Measurements from ENCODE around the gene SNRNP35. TPM values are rescaled to one million over a fixed set of nuclear protein-coding genes. Genes with fewer than 3 reads are reported as not detected.
A peak's percentile ranks its signal among the peaks of the same experiment; 100 is the strongest.

SNRNP35 gene
- total and polyA plus RNA-seq, 9 of the 15 experiments (the other 6 are each of a cell fraction or from before 2014, with no cell fraction given): 17.7 to 41.0 (median 25.5) TPM

- 0 out of 2 replicates have a peak, but pooled peaks have one; percentile 36 for TF ChIP-seq ZNF444 (CRISPR knock-in tag; IDR thresholded peaks at IDR 0.05)
- peak; percentile 7 for TF ChIP-seq NFYB (IDR thresholded peaks at IDR 0.05; ENCODE audit: extremely low read depth, insufficient read length)
- no peak for TF ChIP-seq IFI16 (CRISPR knock-in tag; IDR thresholded peaks at IDR 0.05)
- TF ChIP-seq RB1 (IDR thresholded peaks at IDR 0.05; ENCODE audit: low read depth): peak; percentile 78
- TF ChIP-seq NCOA4 (IDR thresholded peaks at IDR 0.05; ENCODE audit: partially characterized antibody): no peak
- no peak for TF ChIP-seq CREB3 (tag; conservative IDR thresholded peaks at IDR 0.05; ENCODE audit: low read depth)
- TF ChIP-seq CHAMP1 (IDR thresholded peaks at IDR 0.05): no peak
- TF ChIP-seq ZBTB1 (CRISPR knock-in tag; IDR thresholded peaks at IDR 0.05; ENCODE audit: borderline replicate concordance, low read depth): peak; percentile 22; the same call in 1 of the 2 replicates
- TF ChIP-seq HLTF (IDR thresholded peaks at IDR 0.05): no peak
- peak; percentile 89 for TF ChIP-seq RBFOX2 (IDR thresholded peaks at IDR 0.05; ENCODE audit: low read depth, low read length)
- no peak for TF ChIP-seq TSHZ1 (CRISPR knock-in tag; IDR thresholded peaks at IDR 0.05)
- no peak for TF ChIP-seq ADNP (tag; IDR thresholded peaks at IDR 0.05)
- peak in 2 of 3 experiments; percentile 42 to 85; a peak in 3 of 6 replicates for TF ChIP-seq ZBTB11 (CRISPR knock-in tag; IDR thresholded peaks at IDR 0.05)
- peak; percentile 76 for TF ChIP-seq CTBP1 (IDR thresholded peaks at IDR 0.05; ENCODE audit: borderline replicate concordance)
- TF ChIP-seq ZNF23 (CRISPR knock-in tag; IDR thresholded peaks at IDR 0.05): no peak
- no peak for TF ChIP-seq NCOA6 (IDR thresholded peaks at IDR 0.05)
These were observed 21.6 kb upstream of the SNRNP35 start, which contains the start of gene RILPL2 (continued) for GRCh38 chr12:123436017-123436964.

All from K562 (cell line).